Fibroblast of lung (primary cell): Measurements from ENCODE around the gene SLC25A23. TPM values are rescaled to one million over a fixed set of nuclear protein-coding genes. Genes with fewer than 3 reads are reported as not detected.

Experiments
- DNase-seq, 2 donors: peaks; one replicate each; pipeline versions ENCODE4 v3.0.0 to v3.0.0-alpha.2; 2010; ENCODE audit warnings: low read depth in 2 of 2
- H2AFZ ChIP-seq: 2 replicates; pipeline ENCODE4 v1.5.1; 2012; ENCODE audit warnings: low read length, control low read depth, inconsistent platforms
- H3K27ac ChIP-seq: 2 replicates; pipeline ENCODE4 v1.5.1; 2011; ENCODE audit warnings: low read length, control low read depth; ENCODE audit not compliant: insufficient read depth
- H3K27me3 ChIP-seq: 2 replicates; pipeline ENCODE4 v1.5.1; 2011; ENCODE audit warnings: mild to moderate bottlenecking, low read length; ENCODE audit not compliant: control insufficient read depth, insufficient read depth
- H3K36me3 ChIP-seq: 2 replicates; pipeline ENCODE4 v1.5.1; 2011; ENCODE audit warnings: low read length; ENCODE audit not compliant: control insufficient read depth, insufficient read depth
- H3K4me1 ChIP-seq: 2 replicates; pipeline ENCODE4 v1.5.1; 2011; ENCODE audit warnings: low read length; ENCODE audit not compliant: control insufficient read depth, insufficient read depth; ENCODE audit errors: extremely low read depth
- H3K4me2 ChIP-seq: 2 replicates; pipeline ENCODE4 v1.5.1; 2011; ENCODE audit warnings: low read length, control low read depth; ENCODE audit not compliant: insufficient read depth; ENCODE audit errors: extremely low read depth
- H3K4me3 ChIP-seq, 4 experiments: fragments of 200-600 bp in 1 of 4; sonication (generic) in 1 of 4; replicated peaks in 1 of 4; 2 replicates each; pipeline ENCODE4 v1.5.1; 2011 to 2016; ENCODE audit warnings: low read length in 4 of 4, low read depth in 3 of 4, mild to moderate bottlenecking in 3 of 4, control low read depth in 2 of 4, inconsistent platforms in 1 of 4, mixed read lengths in 1 of 4; ENCODE audit not compliant: insufficient read depth in 1 of 4; ENCODE audit errors: control extremely low read depth in 1 of 4
- H3K79me2 ChIP-seq: 2 replicates; pipeline ENCODE4 v1.5.1; 2012; ENCODE audit warnings: mild to moderate bottlenecking, low read length, inconsistent platforms; ENCODE audit not compliant: control insufficient read depth, insufficient read depth
- H3K9ac ChIP-seq: 2 replicates; pipeline ENCODE4 v1.5.1; 2011; ENCODE audit warnings: mild to moderate bottlenecking, low read length, control low read depth; ENCODE audit not compliant: insufficient read depth
- H3K9me3 ChIP-seq: 2 replicates; pipeline ENCODE4 v1.5.1; 2012; ENCODE audit warnings: low read depth, low read length; ENCODE audit not compliant: control insufficient read depth, insufficient read depth
- H4K20me1 ChIP-seq: 2 replicates; pipeline ENCODE4 v1.5.1; 2011; ENCODE audit warnings: low read length; ENCODE audit not compliant: control insufficient read depth, insufficient read depth; ENCODE audit errors: extremely low read depth
- CTCF ChIP-seq, 2 donors: IDR thresholded peaks in 1 of 2; conservative IDR thresholded peaks in 1 of 2; 1 replicate in 1 of 2; 2 replicates in 1 of 2; pipeline ENCODE4 v1.5.1; 2011 to 2012; ENCODE audit warnings: low read length in 2 of 2, control low read depth in 1 of 2, inconsistent platforms in 1 of 2, low read depth in 1 of 2, mild to moderate bottlenecking in 1 of 2
- EZH2 ChIP-seq: IDR thresholded peaks from 2 replicates; pipeline ENCODE4 v1.5.1; 2012; ENCODE audit warnings: low read length, control low read depth, mild to moderate bottlenecking; ENCODE audit errors: missing control alignments
- polyA plus RNA-seq, 2 donors: library from polyadenylated mRNA; depleted of rRNA in 1 of 2; stranded (reverse) in 1 of 2; unstranded in 1 of 2; fragments of >200 nt; gene quantifications; 2 replicates each; pipeline ENCODE4 v1.2.1, GENCODE V29; 2011 to 2012; ENCODE audit warnings: missing spikeins in 1 of 2
- total RNA-seq: library from RNA; depleted of rRNA; stranded (reverse); fragments of >200 nt; gene quantifications from 2 replicates; pipeline ENCODE4 v1.2.1, GENCODE V29; 2014

Gene SLC25A23
- total and polyA plus RNA-seq, 2 donors (not counting 1 experiment from before 2014, with no cell fraction given) = 7.9 to 33.9 TPM

- Histone ChIP-seq H3K79me2 (no peaks in the 10 kb centered on the region), H3K36me3 (no peaks in the 10 kb centered on the region), H3K4me3 (no peak overlapping the region), H3K4me2 (no peak overlapping the region), H2AFZ (no peak overlapping the region), H3K4me1 (no peaks in the 10 kb centered on the region), H3K27ac (no peak overlapping the region), H4K20me1 (no peaks in the 10 kb centered on the region), H3K9ac (no peak overlapping the region), H3K27me3 (no peaks in the 10 kb centered on the region), H3K9me3 (no peaks in the 10 kb centered on the region)
- DNase-seq = no peak
- TF ChIP-seq CTCF (conservative IDR thresholded peaks at IDR 0.05 in 1 of 2, IDR thresholded peaks at IDR 0.05 in 1 of 2; ENCODE audit: low read depth in 1 of 2, low read length in 2 of 2) = no peak
- TF ChIP-seq EZH2 = no peak
Observed at GRCh38 chr19:6450166-6450565, 9.4 kb downstream of the SLC25A23 start.

GRCh38 chr19:6448045-6448444, 11.5 kb downstream of the SLC25A23 start:
- Histone ChIP-seq H4K20me1 (no peaks in the 10 kb centered on the region), H3K27me3 (no peaks in the 10 kb centered on the region), H3K4me1 (no peaks in the 10 kb centered on the region), H3K4me2 (no peak overlapping the region), H3K4me3 (no peak overlapping the region), H3K9ac (no peak overlapping the region), H3K79me2 (no peaks in the 10 kb centered on the region), H3K9me3 (no peaks in the 10 kb centered on the region), H3K36me3 (no peaks in the 10 kb centered on the region), H3K27ac (no peak overlapping the region), H2AFZ (no peak overlapping the region)
- no peak for DNase-seq
- TF ChIP-seq EZH2 (no peak), CTCF (conservative IDR thresholded peaks at IDR 0.05 in 1 of 2, IDR thresholded peaks at IDR 0.05 in 1 of 2; ENCODE audit: low read depth in 1 of 2, low read length in 2 of 2) (no peak)

GRCh38 chr19:6446452-6446851, 13.1 kb downstream of the SLC25A23 start:
- TF ChIP-seq CTCF (conservative IDR thresholded peaks at IDR 0.05 in 1 of 2, IDR thresholded peaks at IDR 0.05 in 1 of 2; ENCODE audit: low read depth in 1 of 2, low read length in 2 of 2) (no peak), EZH2 (no peak)
- Histone ChIP-seq H4K20me1 (no peaks in the 10 kb centered on the region), H3K36me3 (no peaks in the 10 kb centered on the region), H3K4me1 (no peaks in the 10 kb centered on the region), H3K27me3 (no peaks in the 10 kb centered on the region), H3K79me2 (no peaks in the 10 kb centered on the region), H3K9ac (no peak overlapping the region), H3K9me3 (no peaks in the 10 kb centered on the region), H3K4me2 (no peak overlapping the region), H3K27ac (no peak overlapping the region), H3K4me3 (no peak overlapping the region), H2AFZ (no peak overlapping the region)
- no peak for DNase-seq
